Panc1 (cell line): Measurements from ENCODE around the gene STKLD1. TPM values are rescaled to one million over a fixed set of nuclear protein-coding genes. Genes with fewer than 3 reads are reported as not detected.

Source experiments
- ATAC-seq: fragments of 200-7000 bp; cut with Tn5 transposase; 2 replicates; pipeline ENCODE4 v1.9.1; 2020; ENCODE audit warnings: mild to moderate bottlenecking, moderate library complexity
- BruUV-seq: library from RNA; stranded (reverse); fragments of 400-500 nt; replicated peaks from 2 replicates; lab custom pipeline; 2021; lab: Mats Ljungman, UMichigan
- CTCF ChIA-PET: fragments of 300-600 bp; sonication (Branson Sonifier 250); formaldehyde crosslinking; loops from one replicate; lab custom pipeline; 2022; ENCODE audit warnings: antibody characterized with exemption; lab: Charles Lee
- POLR2A ChIA-PET: fragments of 300-600 bp; sonication (Branson Sonifier 250); formaldehyde crosslinking; loops from one replicate; lab custom pipeline; 2022; ENCODE audit warnings: antibody characterized with exemption; lab: Charles Lee
- DNase-seq: peaks from one replicate; pipeline ENCODE4 v3.0.0-alpha.2; 2010; ENCODE audit warnings: low read depth, low spot score
- H3K27ac ChIP-seq: 2 replicates; pipeline ENCODE4 v1.5.1; 2011; ENCODE audit warnings: mild to moderate bottlenecking, low read length, inconsistent platforms
- H3K27me3 ChIP-seq: fragments of 200-500 bp; sonication (Bioruptor generic); 2 replicates; pipeline ENCODE4 v1.6.0; 2014; ENCODE audit warnings: low read length, inconsistent platforms; ENCODE audit not compliant: control insufficient read depth, insufficient read depth
- H3K36me3 ChIP-seq: fragments of 200-500 bp; sonication (Bioruptor generic); 2 replicates; pipeline ENCODE4 v1.5.1; 2014; ENCODE audit warnings: inconsistent platforms, mild to moderate bottlenecking, low read length, moderate library complexity; ENCODE audit not compliant: control insufficient read depth, insufficient read depth
- H3K4me1 ChIP-seq: 2 replicates; pipeline ENCODE4 v1.5.1; 2011; ENCODE audit warnings: inconsistent platforms, mild to moderate bottlenecking, low read length, moderate library complexity; ENCODE audit not compliant: control insufficient read depth, insufficient read depth
- H3K4me3 ChIP-seq, 2 experiments: 2 replicates each; pipeline ENCODE4 v1.5.1; 2011 to 2012; ENCODE audit warnings: low read depth in 2 of 2, low read length in 2 of 2, mild to moderate bottlenecking in 2 of 2, inconsistent platforms in 1 of 2, moderate library complexity in 1 of 2
- H3K9me3 ChIP-seq: fragments of 200-500 bp; sonication (Bioruptor generic); 2 replicates; pipeline ENCODE4 v1.5.1; 2014; ENCODE audit warnings: low read depth, mild to moderate bottlenecking, inconsistent platforms, low read length, moderate library complexity; ENCODE audit not compliant: control insufficient read depth, insufficient read depth
- POLR2AphosphoS5 ChIP-seq: IDR thresholded peaks from 2 replicates; pipeline ENCODE4 v1.6.1; 2012; ENCODE audit warnings: mild to moderate bottlenecking, low read depth, low read length, moderate library complexity
- SIN3A ChIP-seq: IDR thresholded peaks from 2 replicates; pipeline ENCODE4 v1.6.1; 2012; ENCODE audit warnings: low read depth, mild to moderate bottlenecking, low read length, moderate library complexity, borderline replicate concordance; ENCODE audit not compliant: insufficient read depth
- TCF7L2 ChIP-seq: IDR thresholded peaks from 2 replicates; pipeline ENCODE4 v1.6.1; 2011; ENCODE audit warnings: mild to moderate bottlenecking, low read depth, low read length, inconsistent platforms
- in situ Hi-C: cut with HindIII; loops from 2 replicates; pipeline ENCODE4 v1.10.0; 2016; ENCODE audit warnings: low sequenced_read_pairs, low pct_unique_long_range_greater_than_20kb
- intact Hi-C: fragments of 100-400 bp; cut with micrococcal nuclease; formaldehyde crosslinking; loops from one replicate; pipeline ENCODE4 v1.10.0; 2022; ENCODE audit not compliant: unreplicated experiment
- total RNA-seq: library from RNA; stranded (reverse); gene quantifications from one replicate; pipeline ENCODE4 v1.2.1, GENCODE V29; 2021; ENCODE audit not compliant: unreplicated experiment
- TF ChIP-seq, protein P1 (sequence below): fragments of 450-650 bp; IDR thresholded peaks from 2 replicates; pipeline ENCODE4 v1.5.1; 2017; ENCODE audit warnings: mild to moderate bottlenecking
- TF ChIP-seq, protein P2 (sequence below), 2 experiments: IDR thresholded peaks; 2 replicates each; pipeline ENCODE4 v1.6.1; 2011 to 2012; ENCODE audit warnings: low read depth in 2 of 2, control low read depth in 1 of 2, low read length in 1 of 2, mild to moderate bottlenecking in 1 of 2, moderate library complexity in 1 of 2; ENCODE audit not compliant: insufficient read depth in 1 of 2

The STKLD1 gene
- total RNA-seq, 1 experiment from 2014 or later = 0.74 TPM

DNA sequence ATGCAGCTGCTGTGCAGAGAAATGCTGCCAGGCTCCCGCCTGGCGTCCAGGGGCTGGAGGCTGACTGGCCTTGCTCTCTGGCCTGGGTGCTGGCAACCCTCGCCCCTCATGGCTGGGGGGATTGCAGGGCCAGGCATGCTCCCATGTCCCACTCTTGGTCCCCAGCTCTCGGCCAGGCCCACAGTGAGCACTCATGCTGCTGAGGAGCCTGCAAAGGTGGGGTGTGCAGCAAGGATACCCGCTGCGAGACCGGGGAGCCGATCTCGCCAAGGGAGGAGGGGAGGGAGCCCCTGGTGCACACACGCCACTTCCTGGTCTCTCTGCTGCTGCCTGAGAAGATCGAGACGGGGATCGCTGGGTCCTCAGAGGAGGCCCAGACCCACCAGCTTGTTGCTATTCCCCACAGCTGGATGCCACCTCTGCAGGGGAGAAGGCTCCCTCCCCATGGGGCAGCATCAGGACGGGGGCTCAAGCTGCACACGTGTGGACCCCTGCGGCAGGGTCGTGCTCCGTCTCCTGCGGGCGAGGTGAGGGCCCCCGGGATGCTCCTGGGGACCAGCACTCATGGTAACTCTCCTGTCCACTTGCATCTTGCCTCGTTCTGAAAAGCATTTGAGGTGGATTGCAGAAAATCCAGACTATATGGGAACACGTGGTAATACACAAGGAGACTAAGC, 69.3 kb downstream of the STKLD1 start:
- POLR2A ChIA-PET = no interaction called here
- in situ Hi-C loops = no loop called here
- no peak for ATAC-seq

DNA sequence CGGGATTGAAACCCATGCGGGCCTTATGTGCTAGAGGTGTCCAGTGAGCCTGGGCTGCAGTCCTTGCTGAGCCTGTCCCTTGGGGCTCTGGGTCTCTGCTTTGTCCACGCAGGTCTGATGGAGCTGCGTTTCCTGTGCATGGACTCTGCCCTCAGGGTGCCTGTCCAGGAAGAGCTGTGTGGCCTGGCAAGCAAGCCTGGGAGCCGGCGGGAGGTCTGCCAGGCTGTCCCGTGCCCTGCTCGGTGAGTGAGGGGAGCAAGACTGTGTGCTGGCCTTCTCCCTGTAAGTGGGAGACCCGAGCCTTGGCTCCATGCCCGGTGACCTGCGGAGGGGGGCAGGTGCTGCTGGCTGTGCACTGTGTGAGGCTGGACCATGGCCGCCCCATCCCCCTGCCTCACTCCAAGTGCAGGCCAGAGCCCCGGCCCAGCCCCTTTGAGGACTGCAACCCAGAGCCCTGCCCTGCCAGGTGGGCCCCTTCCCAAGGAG, 72.4 kb downstream of the STKLD1 start:
- no peak overlapping the region for H3K27ac ChIP-seq
- no peak overlapping the region for H3K4me3 ChIP-seq
- BruUV-seq = no TSS peak
- no peaks in the 10 kb centered on the region for H3K27me3 ChIP-seq
- H3K4me1 ChIP-seq = no peaks in the 10 kb centered on the region; the same call in 1 of the 2 replicates
- ATAC-seq (no peak), DNase-seq (no peak)
- H3K9me3 ChIP-seq = no peaks in the 10 kb centered on the region
- H3K36me3 ChIP-seq = no peaks in the 10 kb centered on the region
- POLR2A ChIA-PET = no interaction called here
- intact Hi-C loops = no loop called here
- CTCF ChIA-PET = no interaction called here
- in situ Hi-C loops = no loop called here
- TF ChIP-seq POLR2AphosphoS5 (no peak), SIN3A (no peak), TCF7L2 (no peak)
- TF ChIP-seq, protein P1, sequence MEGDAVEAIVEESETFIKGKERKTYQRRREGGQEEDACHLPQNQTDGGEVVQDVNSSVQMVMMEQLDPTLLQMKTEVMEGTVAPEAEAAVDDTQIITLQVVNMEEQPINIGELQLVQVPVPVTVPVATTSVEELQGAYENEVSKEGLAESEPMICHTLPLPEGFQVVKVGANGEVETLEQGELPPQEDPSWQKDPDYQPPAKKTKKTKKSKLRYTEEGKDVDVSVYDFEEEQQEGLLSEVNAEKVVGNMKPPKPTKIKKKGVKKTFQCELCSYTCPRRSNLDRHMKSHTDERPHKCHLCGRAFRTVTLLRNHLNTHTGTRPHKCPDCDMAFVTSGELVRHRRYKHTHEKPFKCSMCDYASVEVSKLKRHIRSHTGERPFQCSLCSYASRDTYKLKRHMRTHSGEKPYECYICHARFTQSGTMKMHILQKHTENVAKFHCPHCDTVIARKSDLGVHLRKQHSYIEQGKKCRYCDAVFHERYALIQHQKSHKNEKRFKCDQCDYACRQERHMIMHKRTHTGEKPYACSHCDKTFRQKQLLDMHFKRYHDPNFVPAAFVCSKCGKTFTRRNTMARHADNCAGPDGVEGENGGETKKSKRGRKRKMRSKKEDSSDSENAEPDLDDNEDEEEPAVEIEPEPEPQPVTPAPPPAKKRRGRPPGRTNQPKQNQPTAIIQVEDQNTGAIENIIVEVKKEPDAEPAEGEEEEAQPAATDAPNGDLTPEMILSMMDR = no peak
- TF ChIP-seq, protein P2, sequence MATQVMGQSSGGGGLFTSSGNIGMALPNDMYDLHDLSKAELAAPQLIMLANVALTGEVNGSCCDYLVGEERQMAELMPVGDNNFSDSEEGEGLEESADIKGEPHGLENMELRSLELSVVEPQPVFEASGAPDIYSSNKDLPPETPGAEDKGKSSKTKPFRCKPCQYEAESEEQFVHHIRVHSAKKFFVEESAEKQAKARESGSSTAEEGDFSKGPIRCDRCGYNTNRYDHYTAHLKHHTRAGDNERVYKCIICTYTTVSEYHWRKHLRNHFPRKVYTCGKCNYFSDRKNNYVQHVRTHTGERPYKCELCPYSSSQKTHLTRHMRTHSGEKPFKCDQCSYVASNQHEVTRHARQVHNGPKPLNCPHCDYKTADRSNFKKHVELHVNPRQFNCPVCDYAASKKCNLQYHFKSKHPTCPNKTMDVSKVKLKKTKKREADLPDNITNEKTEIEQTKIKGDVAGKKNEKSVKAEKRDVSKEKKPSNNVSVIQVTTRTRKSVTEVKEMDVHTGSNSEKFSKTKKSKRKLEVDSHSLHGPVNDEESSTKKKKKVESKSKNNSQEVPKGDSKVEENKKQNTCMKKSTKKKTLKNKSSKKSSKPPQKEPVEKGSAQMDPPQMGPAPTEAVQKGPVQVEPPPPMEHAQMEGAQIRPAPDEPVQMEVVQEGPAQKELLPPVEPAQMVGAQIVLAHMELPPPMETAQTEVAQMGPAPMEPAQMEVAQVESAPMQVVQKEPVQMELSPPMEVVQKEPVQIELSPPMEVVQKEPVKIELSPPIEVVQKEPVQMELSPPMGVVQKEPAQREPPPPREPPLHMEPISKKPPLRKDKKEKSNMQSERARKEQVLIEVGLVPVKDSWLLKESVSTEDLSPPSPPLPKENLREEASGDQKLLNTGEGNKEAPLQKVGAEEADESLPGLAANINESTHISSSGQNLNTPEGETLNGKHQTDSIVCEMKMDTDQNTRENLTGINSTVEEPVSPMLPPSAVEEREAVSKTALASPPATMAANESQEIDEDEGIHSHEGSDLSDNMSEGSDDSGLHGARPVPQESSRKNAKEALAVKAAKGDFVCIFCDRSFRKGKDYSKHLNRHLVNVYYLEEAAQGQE (IDR thresholded peaks at IDR 0.05; ENCODE audit: insufficient read depth in 1 of 2, low read depth in 2 of 2, low read length in 1 of 2) = no peak

More for the DNA sequence above, 69.3 kb downstream of the STKLD1 start:
- Histone ChIP-seq H3K27me3 (no peaks in the 10 kb centered on the region), H3K27ac (no peak overlapping the region), H3K4me3 (no peak overlapping the region), H3K9me3 (no peaks in the 10 kb centered on the region), H3K4me1 (no peaks in the 10 kb centered on the region; the same call in 1 of the 2 replicates), H3K36me3 (no peaks in the 10 kb centered on the region)
- CTCF ChIA-PET = interaction anchor here (0.5 kb wide), 1 partner anchor 10 kb away, joined by 13 read pairs; no protein-coding TSS in a partner anchor
- DNase-seq = no peak
- TF ChIP-seq TCF7L2 = no peak
- TF ChIP-seq, protein P2 (IDR thresholded peaks at IDR 0.05; ENCODE audit: insufficient read depth in 1 of 2, low read depth in 2 of 2, low read length in 1 of 2) = no peak
- TF ChIP-seq, protein P1 = no peak
- no peak for TF ChIP-seq POLR2AphosphoS5
- no peak for TF ChIP-seq SIN3A
- intact Hi-C loops = no loop called here
- BruUV-seq = no TSS peak
